AG04449 (cell line): Measurements from ENCODE around the gene EYS.

Source experiments
- CTCF ChIA-PET: fragments of 350-600 bp; formaldehyde crosslinking; extraction: SDS; loops from one replicate; lab custom pipeline; 2021; ENCODE audit warnings: antibody characterized with exemption; lab: Yijun Ruan, JAX
- POLR2A ChIA-PET: fragments of 400-600, 350-600 bp; formaldehyde crosslinking; extraction: SDS; loops from one replicate; lab custom pipeline; 2020; ENCODE audit warnings: antibody characterized with exemption, inconsistent platforms; lab: Yijun Ruan, JAX
- DNase-seq: peaks from one replicate; pipeline ENCODE4 v3.0.0-alpha.2; 2010; ENCODE audit warnings: low read depth, low spot score
- H3K4me3 ChIP-seq: 2 replicates; pipeline ENCODE4 v1.5.1; 2011; ENCODE audit warnings: low read depth, mild to moderate bottlenecking, control low read depth, low read length
- TF ChIP-seq, protein P1 (sequence below): IDR thresholded peaks from one replicate; pipeline ENCODE4 v1.5.1; 2011; ENCODE audit warnings: mild to moderate bottlenecking, moderate library complexity, low read length, control low read depth, inconsistent platforms; ENCODE audit not compliant: insufficient read depth; ENCODE audit errors: missing control alignments

The EYS gene

DNA sequence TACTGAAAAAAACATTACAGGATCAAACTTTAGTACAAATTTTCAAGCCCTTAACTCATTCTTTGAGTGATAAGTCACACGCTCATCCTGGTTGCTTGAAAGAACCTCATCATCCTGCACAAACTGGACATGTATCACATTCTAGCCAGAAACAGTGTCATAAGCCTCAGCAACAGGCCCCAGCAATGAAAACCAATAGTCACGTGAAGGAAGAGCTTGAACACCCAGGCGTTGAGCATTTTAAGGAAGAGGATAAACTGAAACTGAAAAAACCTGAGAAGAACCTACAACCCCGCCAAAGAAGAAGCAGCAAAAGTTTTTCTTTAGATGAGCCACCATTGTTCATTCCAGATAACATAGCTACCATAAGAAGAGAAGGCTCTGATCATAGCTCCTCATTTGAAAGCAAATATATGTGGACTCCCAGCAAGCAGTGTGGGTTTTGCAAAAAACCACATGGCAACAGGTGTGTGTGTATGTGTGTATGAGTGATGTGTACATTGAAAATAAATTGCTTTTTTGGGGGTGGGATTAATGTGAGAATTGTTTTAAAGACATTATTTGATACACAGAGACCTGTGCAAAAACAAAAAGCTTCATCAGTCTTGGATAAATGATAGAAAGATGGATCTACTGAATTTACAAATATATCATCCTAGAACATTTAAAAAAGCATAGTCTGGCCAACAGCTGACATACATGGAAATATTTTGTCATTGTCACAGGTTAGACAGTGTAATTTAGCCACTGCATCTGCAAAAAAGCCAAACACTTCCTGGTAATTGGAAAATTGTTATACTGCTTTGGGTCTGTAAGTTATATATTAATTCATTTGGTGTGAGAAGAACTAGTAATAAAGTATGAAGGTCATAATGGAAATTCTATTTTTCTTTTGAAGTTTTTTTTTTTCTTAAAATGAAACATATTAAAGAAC is 2021.3 kb downstream of the EYS start:
- TF ChIP-seq, protein P1, sequence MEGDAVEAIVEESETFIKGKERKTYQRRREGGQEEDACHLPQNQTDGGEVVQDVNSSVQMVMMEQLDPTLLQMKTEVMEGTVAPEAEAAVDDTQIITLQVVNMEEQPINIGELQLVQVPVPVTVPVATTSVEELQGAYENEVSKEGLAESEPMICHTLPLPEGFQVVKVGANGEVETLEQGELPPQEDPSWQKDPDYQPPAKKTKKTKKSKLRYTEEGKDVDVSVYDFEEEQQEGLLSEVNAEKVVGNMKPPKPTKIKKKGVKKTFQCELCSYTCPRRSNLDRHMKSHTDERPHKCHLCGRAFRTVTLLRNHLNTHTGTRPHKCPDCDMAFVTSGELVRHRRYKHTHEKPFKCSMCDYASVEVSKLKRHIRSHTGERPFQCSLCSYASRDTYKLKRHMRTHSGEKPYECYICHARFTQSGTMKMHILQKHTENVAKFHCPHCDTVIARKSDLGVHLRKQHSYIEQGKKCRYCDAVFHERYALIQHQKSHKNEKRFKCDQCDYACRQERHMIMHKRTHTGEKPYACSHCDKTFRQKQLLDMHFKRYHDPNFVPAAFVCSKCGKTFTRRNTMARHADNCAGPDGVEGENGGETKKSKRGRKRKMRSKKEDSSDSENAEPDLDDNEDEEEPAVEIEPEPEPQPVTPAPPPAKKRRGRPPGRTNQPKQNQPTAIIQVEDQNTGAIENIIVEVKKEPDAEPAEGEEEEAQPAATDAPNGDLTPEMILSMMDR, result no peak
- ChIA-PET CTCF (interaction anchor here (0.6 to 1.0 kb wide), 2 partner anchors 13 to 25 kb away, joined by 3 read pairs; no protein-coding TSS in a partner anchor), POLR2A (no interaction called here)
- DNase-seq, result no peak
- H3K4me3 ChIP-seq, result no peak overlapping the region

- H3K4me3 ChIP-seq, result no peak overlapping the region
- ChIA-PET CTCF (interaction anchor here (1.0 to 1.4 kb wide), 4 partner anchors 27 to 109 kb away, joined by 3 to 7 read pairs (median 6); no protein-coding TSS in a partner anchor), POLR2A (no interaction called here)
- DNase-seq, result no peak
- TF ChIP-seq, protein P1, result no peak
Measured at GRCh38 chr6:63683071-63683603, 2023.9 kb downstream of the EYS start.

- DNase-seq, result no peak
- TF ChIP-seq, protein P1, result no peak
- ChIA-PET POLR2A (no interaction called here), CTCF (no interaction called here)
- no peak overlapping the region for H3K4me3 ChIP-seq
Measured at GRCh38 chr6:63677282-63677681, 2029.7 kb downstream of the EYS start.

- no peak overlapping the region for H3K4me3 ChIP-seq
- ChIA-PET CTCF (no interaction called here), POLR2A (no interaction called here)
- TF ChIP-seq, protein P1, result no peak
- no peak for DNase-seq
Measured at GRCh38 chr6:63676412-63677114, 2030.5 kb downstream of the EYS start.

- ChIA-PET POLR2A (no interaction called here), CTCF (no interaction called here)
- DNase-seq, result no peak
- TF ChIP-seq, protein P1, result no peak
- no peak overlapping the region for H3K4me3 ChIP-seq
Measured at GRCh38 chr6:63675138-63675537, 2031.9 kb downstream of the EYS start.

GRCh38 chr6:63674635-63675034 is 2032.4 kb downstream of the EYS start:
- CTCF ChIA-PET, result no interaction called here
- POLR2A ChIA-PET, result no interaction called here
- TF ChIP-seq, protein P1, result no peak
- DNase-seq, result no peak
- no peak overlapping the region for H3K4me3 ChIP-seq
